Lung (tissue), 12 donors: ENCODE measurements around the gene SLC6A6. TPM values are rescaled to one million over a fixed set of nuclear protein-coding genes. Genes with fewer than 3 reads are reported as not detected.

ENCODE experiments used
- ATAC-seq: fragments of 200-7000 bp; cut with Tn5 transposase; one replicate; pipeline ENCODE4 v1.9.1; 2020; ENCODE audit warnings: moderate number of reproducible peaks; ENCODE audit not compliant: insufficient read depth, low FRiP score
- DNase-seq, 3 donors: peaks; one replicate each; pipeline ENCODE4 v3.0.0-alpha.2; 2013 to 2017
- H3K27ac ChIP-seq, 2 donors: one replicate each; pipeline ENCODE4 v1.5.1; 2013; ENCODE audit warnings: mild to moderate bottlenecking in 2 of 2, moderate library complexity in 2 of 2, control low read depth in 1 of 2, inconsistent platforms in 1 of 2, low read depth in 1 of 2, low read length in 1 of 2
- H3K27me3 ChIP-seq, 3 donors: one replicate each; pipeline ENCODE4 v1.5.1; 2013; ENCODE audit warnings: low read length in 2 of 3; ENCODE audit not compliant: control insufficient read depth in 3 of 3, insufficient read depth in 3 of 3
- H3K36me3 ChIP-seq, 4 donors: one replicate each; pipeline ENCODE4 v1.5.1; 2013; ENCODE audit warnings: low read length in 4 of 4, mild to moderate bottlenecking in 1 of 4, moderate library complexity in 1 of 4; ENCODE audit not compliant: control insufficient read depth in 4 of 4, insufficient read depth in 4 of 4
- H3K4me1 ChIP-seq, 5 donors: one replicate each; pipeline ENCODE4 v1.5.1; 2013; ENCODE audit warnings: low read length in 5 of 5, mild to moderate bottlenecking in 2 of 5, moderate library complexity in 1 of 5; ENCODE audit not compliant: control insufficient read depth in 5 of 5, insufficient read depth in 5 of 5
- H3K4me3 ChIP-seq: one replicate; pipeline ENCODE4 v1.5.1; 2013; ENCODE audit warnings: mild to moderate bottlenecking, control low read depth, moderate library complexity
- H3K9ac ChIP-seq, 2 donors: one replicate each; pipeline ENCODE4 v1.5.1; 2013; ENCODE audit warnings: low read length in 2 of 2, control low read depth in 1 of 2; ENCODE audit not compliant: insufficient read depth in 1 of 2
- H3K9me3 ChIP-seq, 4 donors: one replicate each; pipeline ENCODE4 v1.5.1; 2013; ENCODE audit warnings: low read length in 3 of 4, mild to moderate bottlenecking in 1 of 4, moderate library complexity in 1 of 4; ENCODE audit not compliant: control insufficient read depth in 4 of 4, insufficient read depth in 3 of 4
- CTCF ChIP-seq: IDR thresholded peaks from 2 replicates; pipeline ENCODE4 v1.5.1; 2012; ENCODE audit warnings: mild to moderate bottlenecking; ENCODE audit errors: control extremely low read depth, extremely low read depth
- WGBS, 2 donors: extraction: QIAGEN DNeasy Blood & Tissue Kit; methylation state at CpG; one replicate each; pipeline ENCODE4 v1.1.7; 2013; 5-methylcytosine and 5-hydroxymethylcytosine counted together
- polyA plus RNA-seq, 2 donors: library from polyadenylated mRNA; stranded (reverse); fragments of 200-250 nt; gene quantifications; one replicate each; pipeline ENCODE4 v1.2.1, GENCODE V29; 2013
- total RNA-seq, 2 donors: library from RNA; depleted of rRNA in 1 of 2; stranded (reverse); fragments of >200 nt in 1 of 2; gene quantifications; one replicate each; pipeline ENCODE4 v1.2.1, GENCODE V29; 2014 to 2021
- donor health status: control.
- donor health status: control.
- donor health status: Bipolar disorder and iron deficiency.
- donor health status: healthy.
- donor health status: DM: yes; HTN: yes; CAD: no.

The SLC6A6 gene
- total and polyA plus RNA-seq, 4 donors, result 16.1 to 96.3 (median 57.4) TPM

GRCh38 chr3:14370720-14371572 lies 31.5 kb upstream of the SLC6A6 start:
- Histone ChIP-seq H3K9ac (no peak overlapping the region), H3K27me3 (peaks cover 0 to 2% (median 0%) of the 10 kb centered on the region in 3 donors)
- WGBS, 2 donors, result 85 to 92% methylated on average over 14 of the region's 14 CpGs

GRCh38 chr3:14371573-14372474 lies 30.6 kb upstream of the SLC6A6 start:
- ATAC-seq (peak; percentile 87), DNase-seq (peak; percentile 80 to 86 (median 81))
- no peak for TF ChIP-seq CTCF
- Histone ChIP-seq H3K27ac (peak overlapping the region; percentile 62 to 73), H3K9me3 (no peaks in the 10 kb centered on the region), H3K9ac (no peak overlapping the region), H3K27me3 (peaks cover 0 to 1% (median 0%) of the 10 kb centered on the region in 3 donors), H3K4me3 (no peak overlapping the region), H3K36me3 (no peaks in the 10 kb centered on the region), H3K4me1 (peaks cover 0 to 20% (median 6%) of the 10 kb centered on the region in 5 donors)
- 29 to 30% methylated on average over 12 of the region's 12 CpGs for WGBS, 2 donors

More at GRCh38 chr3:14370720-14371572, 31.5 kb upstream of the SLC6A6 start:
- no peak for ATAC-seq
- DNase-seq, result no peak
- H3K27ac ChIP-seq, result peak overlapping the region; percentile 59 to 62
- H3K9me3 ChIP-seq, result no peaks in the 10 kb centered on the region
- no peak for TF ChIP-seq CTCF
- peaks cover 0 to 20% (median 6%) of the 10 kb centered on the region in 5 donors for H3K4me1 ChIP-seq
- no peaks in the 10 kb centered on the region for H3K36me3 ChIP-seq
- no peak overlapping the region for H3K4me3 ChIP-seq

GRCh38 chr3:14372587-14372986 lies 29.8 kb upstream of the SLC6A6 start:
- Histone ChIP-seq H3K36me3 (no peaks in the 10 kb centered on the region), H3K4me1 (peaks cover 0 to 20% (median 6%) of the 10 kb centered on the region in 5 donors), H3K4me3 (no peak overlapping the region), H3K9ac (no peak overlapping the region), H3K27me3 (no peaks in the 10 kb centered on the region), H3K27ac (peak overlapping the region; percentile 27 to 73), H3K9me3 (no peaks in the 10 kb centered on the region)
- ATAC-seq (no peak), DNase-seq (no peak)
- TF ChIP-seq CTCF, result no peak
- WGBS, 2 donors, result 75 to 90% methylated on average over 6 of the region's 6 CpGs
